Fibroblast of the aortic adventitia (primary cell): ENCODE data around the gene SLC34A3. TPM values are rescaled to one million over a fixed set of nuclear protein-coding genes. Genes with fewer than 3 reads are reported as not detected.

Experiments used
- DNase-seq: peaks from one replicate; pipeline ENCODE4 v3.0.0-alpha.2; 2010; ENCODE audit warnings: low read depth
- H3K4me3 ChIP-seq: 2 replicates; pipeline ENCODE4 v1.5.1; 2011; ENCODE audit warnings: low read depth, mild to moderate bottlenecking, control low read depth, low read length, moderate library complexity
- total RNA-seq: library from RNA; depleted of rRNA; stranded (reverse); fragments of >200 nt; gene quantifications from 2 replicates; pipeline ENCODE4 v1.2.3, GENCODE V29; 2012; ENCODE audit warnings: low replicate concordance
- TF ChIP-seq, protein P1 (sequence below): IDR thresholded peaks from 2 replicates; pipeline ENCODE4 v1.5.1; 2011; ENCODE audit warnings: mild to moderate bottlenecking, low read length, control low read depth, inconsistent platforms; ENCODE audit not compliant: insufficient read depth

Gene SLC34A3
- total RNA-seq, 1 donor: not detected

DNA sequence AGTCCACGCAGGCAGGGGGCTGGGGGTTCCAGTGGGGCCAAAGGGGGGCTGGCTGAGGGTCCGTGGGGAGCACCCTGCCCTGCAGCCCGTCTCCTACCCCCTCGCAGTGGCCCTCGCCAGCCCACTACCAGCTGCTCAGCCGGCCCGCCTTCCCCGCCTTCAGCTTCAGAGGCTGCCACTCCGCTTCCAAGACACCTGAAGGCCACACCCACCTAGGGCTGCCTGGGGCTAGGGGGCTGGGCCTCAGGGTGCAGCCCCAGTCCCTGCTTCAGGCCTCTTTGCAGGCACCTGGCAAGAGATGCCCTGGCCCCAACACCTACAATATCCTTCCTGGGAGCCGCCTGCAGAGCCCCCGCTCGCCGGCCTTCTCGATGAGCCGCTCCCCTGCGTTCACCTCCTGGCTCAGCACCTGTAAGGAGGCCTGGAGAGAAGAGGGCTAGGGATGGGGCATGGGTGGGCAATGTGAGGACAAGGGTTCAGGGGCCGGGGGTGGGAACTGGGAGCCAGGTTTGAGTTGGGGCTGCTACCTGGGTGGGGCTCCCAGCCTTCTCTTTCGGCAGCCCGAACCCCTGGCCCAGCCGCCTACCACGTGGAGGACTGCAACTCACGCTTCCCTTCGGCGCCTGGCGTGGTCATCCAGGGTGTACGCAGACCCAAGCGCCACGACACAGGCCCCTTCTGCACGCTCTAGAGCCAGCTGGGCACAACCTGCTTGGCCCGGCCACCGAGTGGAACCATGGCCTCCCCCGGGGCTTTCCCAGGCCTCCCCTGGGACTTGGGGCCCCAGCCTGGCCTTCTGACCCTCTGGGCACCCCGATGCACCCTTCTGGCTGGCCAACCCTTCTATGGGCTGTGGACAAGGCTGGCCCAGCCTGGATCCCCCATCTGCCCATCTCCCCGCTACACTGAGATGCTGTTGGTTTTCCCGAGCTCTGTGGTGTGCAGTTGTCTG is 22.1 kb downstream of the SLC34A3 start:
- no peak for DNase-seq
- TF ChIP-seq, protein P1, sequence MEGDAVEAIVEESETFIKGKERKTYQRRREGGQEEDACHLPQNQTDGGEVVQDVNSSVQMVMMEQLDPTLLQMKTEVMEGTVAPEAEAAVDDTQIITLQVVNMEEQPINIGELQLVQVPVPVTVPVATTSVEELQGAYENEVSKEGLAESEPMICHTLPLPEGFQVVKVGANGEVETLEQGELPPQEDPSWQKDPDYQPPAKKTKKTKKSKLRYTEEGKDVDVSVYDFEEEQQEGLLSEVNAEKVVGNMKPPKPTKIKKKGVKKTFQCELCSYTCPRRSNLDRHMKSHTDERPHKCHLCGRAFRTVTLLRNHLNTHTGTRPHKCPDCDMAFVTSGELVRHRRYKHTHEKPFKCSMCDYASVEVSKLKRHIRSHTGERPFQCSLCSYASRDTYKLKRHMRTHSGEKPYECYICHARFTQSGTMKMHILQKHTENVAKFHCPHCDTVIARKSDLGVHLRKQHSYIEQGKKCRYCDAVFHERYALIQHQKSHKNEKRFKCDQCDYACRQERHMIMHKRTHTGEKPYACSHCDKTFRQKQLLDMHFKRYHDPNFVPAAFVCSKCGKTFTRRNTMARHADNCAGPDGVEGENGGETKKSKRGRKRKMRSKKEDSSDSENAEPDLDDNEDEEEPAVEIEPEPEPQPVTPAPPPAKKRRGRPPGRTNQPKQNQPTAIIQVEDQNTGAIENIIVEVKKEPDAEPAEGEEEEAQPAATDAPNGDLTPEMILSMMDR: no peak
- H3K4me3 ChIP-seq: no peak overlapping the region

DNA sequence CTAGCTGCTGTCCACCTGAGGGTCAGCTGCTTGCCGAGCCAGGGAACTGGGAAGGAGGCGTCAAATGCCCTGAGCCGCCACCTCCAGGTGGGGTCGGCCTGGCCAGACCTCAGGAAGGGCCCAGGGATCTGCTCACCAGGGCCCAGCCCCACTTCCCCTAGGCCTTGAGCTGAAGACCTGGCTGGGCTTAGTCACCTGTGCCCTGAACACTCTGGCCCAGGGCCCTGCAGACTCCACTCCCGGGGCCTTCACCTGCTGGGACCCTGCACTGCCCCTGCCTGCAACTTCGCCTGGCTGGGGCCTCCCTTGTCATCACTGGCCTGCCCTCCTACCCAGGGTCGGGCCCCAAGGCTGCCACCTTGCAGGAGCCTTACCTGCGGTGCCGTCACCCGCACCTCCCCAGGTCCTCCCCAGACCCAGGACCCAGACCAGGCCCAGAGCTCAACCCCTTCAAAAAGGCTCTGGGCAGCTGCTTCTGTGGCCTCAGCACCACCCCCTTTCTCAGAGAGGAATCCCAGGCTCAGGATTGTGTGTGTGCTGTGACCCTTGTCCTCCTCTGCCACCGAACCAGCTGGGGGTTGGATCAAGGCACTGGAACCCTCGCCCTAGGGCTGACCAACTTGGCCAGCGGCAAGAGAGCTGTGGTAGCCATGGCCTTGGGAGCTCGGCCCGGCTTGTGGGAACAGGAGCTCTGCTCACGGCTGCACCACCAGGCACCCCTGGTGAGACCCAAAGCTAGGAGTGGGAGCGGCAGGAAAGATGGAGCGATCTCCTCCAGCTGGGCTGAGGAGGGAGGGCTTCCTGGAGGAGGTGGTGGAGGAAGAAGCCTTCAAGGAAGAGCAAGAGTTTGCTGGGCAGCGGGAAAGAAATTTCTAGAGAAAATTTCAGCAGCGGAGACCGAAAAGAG is 23.3 kb downstream of the SLC34A3 start:
- peak overlapping the region; percentile 78 for H3K4me3 ChIP-seq
- TF ChIP-seq, protein P1: no peak
- no peak for DNase-seq

DNA sequence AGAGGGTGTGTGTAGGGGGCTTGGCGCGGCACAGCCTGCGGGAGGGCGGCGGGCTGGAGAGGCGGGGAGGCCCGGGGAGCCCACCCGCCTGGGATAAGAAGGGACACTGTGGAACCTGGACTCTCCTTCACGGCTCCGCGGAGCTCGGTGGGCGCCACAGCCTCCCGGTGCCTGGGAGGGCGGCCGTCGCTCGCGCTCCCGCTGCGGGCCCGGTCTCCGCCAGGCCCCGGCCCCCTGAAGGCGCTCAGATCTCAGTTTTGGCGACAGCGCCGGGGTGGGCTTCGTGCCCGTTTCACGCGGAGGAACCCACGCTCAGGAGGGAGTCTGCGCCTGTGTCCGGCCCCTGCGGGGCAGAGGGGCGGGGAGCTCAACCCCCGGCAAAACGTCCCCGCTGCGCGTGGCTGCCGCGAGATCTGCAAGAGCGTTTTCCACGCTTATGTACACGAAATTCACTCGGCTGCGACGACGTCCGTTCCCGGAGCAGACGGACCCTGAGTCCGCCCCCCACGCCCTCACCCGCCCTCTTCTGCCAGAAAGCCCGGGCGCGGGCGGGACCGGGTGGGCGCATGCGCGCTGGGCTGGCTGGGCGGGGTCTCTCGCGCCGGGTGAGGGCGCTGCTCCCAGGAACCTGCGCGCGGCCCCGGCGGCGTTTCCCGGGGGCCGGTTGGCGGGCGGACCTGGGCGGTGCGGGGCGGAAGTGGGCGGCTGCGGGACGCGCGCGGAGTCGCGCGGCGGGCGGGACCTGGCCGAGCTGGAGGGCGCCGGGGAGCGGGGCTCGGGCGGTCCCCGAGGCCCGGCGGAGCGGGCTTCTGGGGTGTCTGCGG is 24.1 kb downstream of the SLC34A3 start, which contains the start of gene NELFB:
Gene NELFB, plus strand, starts transcription at position 704 of the 824 bp plus-strand sequence.
- H3K4me3 ChIP-seq: peak within 1 kb of the TSS; percentile 93
- TF ChIP-seq, protein P1: no peak
- DNase-seq: peak; percentile 85

DNA sequence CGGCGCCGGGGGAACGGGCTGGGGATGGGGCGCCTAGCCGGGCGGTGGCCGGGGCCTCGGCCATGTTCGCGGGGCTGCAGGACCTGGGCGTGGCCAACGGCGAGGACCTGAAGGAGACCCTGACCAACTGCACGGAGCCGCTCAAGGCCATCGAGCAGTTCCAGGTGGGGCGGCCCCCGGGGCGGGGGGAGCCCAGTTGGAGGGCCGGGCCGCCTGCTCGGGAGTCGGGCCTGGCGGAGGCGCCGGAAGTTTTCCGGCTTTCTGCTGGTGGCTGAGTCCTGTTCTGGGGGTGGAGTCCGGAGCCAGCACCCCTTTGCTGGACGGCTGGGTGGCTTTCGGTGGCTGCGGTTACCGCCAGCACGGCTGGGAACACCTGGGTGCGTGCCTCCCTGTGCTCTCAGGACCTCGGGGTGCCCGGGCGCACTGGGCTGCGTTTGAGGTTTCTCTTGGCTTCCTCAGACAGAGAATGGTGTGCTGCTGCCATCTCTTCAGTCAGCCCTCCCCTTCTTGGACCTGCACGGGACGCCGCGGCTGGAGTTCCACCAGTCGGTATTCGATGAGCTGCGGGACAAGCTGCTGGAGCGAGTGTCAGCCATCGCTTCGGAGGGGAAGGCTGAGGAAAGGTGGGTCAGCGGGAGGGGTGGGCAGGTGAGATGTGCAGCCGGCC is 24.9 kb downstream of the SLC34A3 start:
- TF ChIP-seq, protein P1: no peak
- H3K4me3 ChIP-seq: peak overlapping the region; percentile 93
- DNase-seq: peak; percentile 22

DNA sequence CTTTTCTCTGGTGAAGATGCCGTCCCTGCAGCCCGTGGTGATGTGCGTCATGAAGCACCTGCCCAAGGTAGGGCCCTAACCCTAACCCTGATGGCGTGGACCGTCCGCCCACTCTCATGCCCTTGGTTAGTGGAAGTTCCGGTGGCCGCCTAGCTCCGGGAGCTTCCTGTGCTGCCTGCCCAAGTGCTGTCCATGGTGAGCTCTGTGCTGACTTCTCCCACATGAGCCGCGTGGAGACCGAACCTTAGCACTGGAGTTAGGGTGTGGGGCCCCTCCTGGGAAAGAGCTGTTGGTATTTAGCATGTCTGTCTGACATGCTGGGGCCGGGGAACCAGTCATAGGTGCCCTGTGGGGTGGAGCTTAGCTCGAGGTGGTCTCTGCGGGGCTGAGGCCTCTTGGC is 25.7 kb downstream of the SLC34A3 start:
- no peak for DNase-seq
- TF ChIP-seq, protein P1: no peak
- H3K4me3 ChIP-seq: peak overlapping the region; percentile 93

DNA sequence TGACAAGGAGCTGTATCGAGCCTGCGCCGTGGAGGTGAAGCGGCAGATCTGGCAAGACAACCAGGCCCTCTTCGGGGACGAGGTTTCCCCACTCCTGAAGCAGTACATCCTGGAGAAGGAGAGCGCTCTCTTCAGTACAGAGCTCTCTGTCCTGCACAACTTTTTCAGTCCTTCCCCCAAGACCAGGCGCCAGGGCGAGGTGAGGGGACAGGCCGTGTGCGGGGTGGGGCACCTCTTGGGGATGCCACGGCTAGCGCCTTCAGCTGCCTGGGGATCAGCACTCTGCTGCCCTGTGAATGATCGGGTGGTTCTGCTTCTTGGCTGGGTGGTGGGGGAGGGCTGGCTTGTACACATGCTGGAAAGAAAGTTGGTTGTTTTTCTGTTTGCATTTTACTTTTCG is 26.2 kb downstream of the SLC34A3 start:
- DNase-seq: no peak
- H3K4me3 ChIP-seq: peak overlapping the region; percentile 93
- TF ChIP-seq, protein P1: no peak
